GM12878 (cell line): ENCODE data around the gene AMMECR1. TPM values are rescaled to one million over a fixed set of nuclear protein-coding genes. Genes with fewer than 3 reads are reported as not detected.

Source experiments
- ATAC-seq: fragments of 200-7000 bp; cut with Tn5 transposase; 3 replicates; pipeline ENCODE4 v1.9.1; 2020; ENCODE audit warnings: mild to moderate bottlenecking, moderate library complexity
- BruUV-seq: library from RNA; stranded (reverse); fragments of 400-500 nt; replicated peaks from 2 replicates; lab custom pipeline; 2021; lab: Mats Ljungman, UMichigan
- CTCF ChIA-PET: fragments of 300-600 bp; sonication (Branson Sonifier 250); formaldehyde crosslinking; extraction: SDS; loops from one replicate; lab custom pipeline; 2021; ENCODE audit warnings: inconsistent platforms; lab: Yijun Ruan, JAX
- POLR2A ChIA-PET: fragments of 350-600 bp; formaldehyde crosslinking; extraction: SDS; loops from one replicate; lab custom pipeline; 2021; ENCODE audit warnings: inconsistent platforms; lab: Charles Lee
- RAD21 ChIA-PET: fragments of 300-600 bp; sonication (Branson Sonifier 250); formaldehyde crosslinking; loops from one replicate; lab custom pipeline; 2023; ENCODE audit warnings: antibody characterized with exemption; ENCODE audit not compliant: unreplicated experiment; lab: Charles Lee
- SMC1A ChIA-PET: fragments of 300-600 bp; sonication (Branson Sonifier 250); formaldehyde crosslinking; loops from one replicate; lab custom pipeline; 2023; ENCODE audit not compliant: unreplicated experiment, uncharacterized antibody; lab: Charles Lee
- DNase-seq: peaks from one replicate; pipeline ENCODE4 v3.0.0-alpha.2; 2011; ENCODE audit warnings: low read depth, low spot score
- FAIRE-seq: peaks from 3 replicates; lab custom pipeline; 2011; peaks lifted over from hg19 to GRCh38; lab: Jason Lieb, UNC
- H2AFZ ChIP-seq: 2 replicates; pipeline ENCODE4 v1.6.0; 2011; ENCODE audit warnings: low read depth, low read length, control low read depth; ENCODE audit not compliant: control insufficient read depth
- H3K27ac ChIP-seq: 2 replicates; pipeline ENCODE4 v1.5.1; 2011; ENCODE audit warnings: control low read depth; ENCODE audit not compliant: control insufficient read depth, insufficient read depth
- H3K27me3 ChIP-seq, 2 experiments: replicated peaks in 1 of 2; 2 replicates each; pipeline versions ENCODE4 v1.6.0 to v1.6.1; 2011; ENCODE audit warnings: low read length in 1 of 2; ENCODE audit not compliant: control insufficient read depth in 2 of 2, insufficient read depth in 2 of 2
- H3K36me3 ChIP-seq, 2 experiments: 2 replicates each; pipeline ENCODE4 v1.5.1; 2011; ENCODE audit warnings: low read length in 1 of 2; ENCODE audit not compliant: control insufficient read depth in 2 of 2, insufficient read depth in 2 of 2
- H3K4me1 ChIP-seq: 2 replicates; pipeline ENCODE4 v1.6.1; 2011; ENCODE audit warnings: mild to moderate bottlenecking, low read length, moderate library complexity, mixed read lengths; ENCODE audit not compliant: control insufficient read depth, insufficient read depth
- H3K4me2 ChIP-seq: 2 replicates; pipeline ENCODE4 v1.6.0; 2011; ENCODE audit warnings: control low read depth; ENCODE audit not compliant: control insufficient read depth, insufficient read depth
- H3K4me3 ChIP-seq: fragments of 200-600 bp; sonication (generic); 2 replicates; pipeline ENCODE4 v1.5.1; 2016
- H3K79me2 ChIP-seq: 2 replicates; pipeline ENCODE4 v1.6.0; 2011; ENCODE audit warnings: low read length; ENCODE audit not compliant: control insufficient read depth, insufficient read depth
- H3K9ac ChIP-seq: 2 replicates; pipeline ENCODE4 v1.8.0; 2011; ENCODE audit warnings: low read length, control low read depth, mixed read lengths; ENCODE audit not compliant: control insufficient read depth, insufficient read depth
- H3K9me3 ChIP-seq: replicated peaks from 3 replicates; pipeline ENCODE4 v1.5.1; 2011; ENCODE audit warnings: mild to moderate bottlenecking, low read length; ENCODE audit not compliant: control insufficient read depth, insufficient read depth
- H4K20me1 ChIP-seq: 2 replicates; pipeline ENCODE4 v1.6.0; 2011; ENCODE audit not compliant: control insufficient read depth, insufficient read depth
- EGR1 ChIP-seq, 2 experiments: IDR thresholded peaks; 1 replicate in 1 of 2; 2 replicates in 1 of 2; pipeline ENCODE4 v1.6.1; 2011 to 2012; ENCODE audit warnings: low read depth in 2 of 2, low read length in 2 of 2, borderline replicate concordance in 1 of 2, mild to moderate bottlenecking in 1 of 2, moderate library complexity in 1 of 2
- KAT2A ChIP-seq: conservative IDR thresholded peaks from 2 replicates; pipeline ENCODE4 v1.6.1; 2011; ENCODE audit warnings: low read depth, low read length; ENCODE audit not compliant: control insufficient read depth
- MYB ChIP-seq: fragments of 150-350 bp; IDR thresholded peaks from 2 replicates; pipeline ENCODE4 v1.6.1; 2014; ENCODE audit warnings: mild to moderate bottlenecking, low read depth, low read length, borderline replicate concordance
- NFYB ChIP-seq: IDR thresholded peaks from 2 replicates; pipeline ENCODE4 v1.6.1; 2011; ENCODE audit warnings: low read depth, mild to moderate bottlenecking, low read length, improper control_type of control experiment, moderate library complexity; ENCODE audit not compliant: insufficient read depth
- POLR2A ChIP-seq: IDR thresholded peaks from 2 replicates; pipeline ENCODE4 v1.6.1; 2011; ENCODE audit warnings: low read depth, mild to moderate bottlenecking, low read length
- RAD21 ChIP-seq: IDR thresholded peaks from 2 replicates; pipeline ENCODE4 v1.6.1; 2011; ENCODE audit warnings: mild to moderate bottlenecking, low read depth, low read length, moderate library complexity; ENCODE audit not compliant: insufficient read depth
- RBBP5 ChIP-seq: fragments of 200-600 bp; sonication (generic); conservative IDR thresholded peaks from 2 replicates; pipeline ENCODE4 v1.6.1; 2016
- RCOR1 ChIP-seq: conservative IDR thresholded peaks from 2 replicates; pipeline ENCODE4 v1.6.1; 2012; ENCODE audit warnings: low read depth, low read length, improper control_type of control experiment
- SUPT20H ChIP-seq: IDR thresholded peaks from 2 replicates; pipeline ENCODE4 v1.6.1; 2011; ENCODE audit warnings: low read depth, mild to moderate bottlenecking, low read length, moderate library complexity, borderline replicate concordance; ENCODE audit not compliant: control insufficient read depth
- TCF12 ChIP-seq: IDR thresholded peaks from 2 replicates; pipeline ENCODE4 v1.6.1; 2011; ENCODE audit warnings: low read depth, mild to moderate bottlenecking, low read length
- WGBS: methylation state at CpG from one replicate; pipeline ENCODE4 v1.1.6; 2016; ENCODE audit warnings: low lambda C conversion rate; ENCODE audit not compliant: insufficient replicate concordance, insufficient coverage; ENCODE audit errors: missing lambda C conversion rate; 5-methylcytosine and 5-hydroxymethylcytosine counted together
- in situ Hi-C: fragments of 300-500 bp; cut with MboI; formaldehyde crosslinking; loops from 9 replicates; pipeline ENCODE4 v1.14.3; 2018; ENCODE audit warnings: mixed read lengths
- intact Hi-C: fragments of 100-400 bp; cut with micrococcal nuclease; formaldehyde crosslinking; loops from one replicate; pipeline ENCODE4 v1.14.2; 2022; ENCODE audit not compliant: unreplicated experiment
- polyA plus RNA-seq, 11 experiments: library from polyadenylated mRNA; depleted of rRNA in 4 of 11; unstranded in 6 of 11; stranded (reverse) in 5 of 11; fragments of >200 nt; fragmentation: Nextera tagmentation in 4 of 11; fragmentation: Illumina TruSeq in 1 of 11; extraction: Ambion mirVana in 4 of 11; extraction: Trizol in 1 of 11; gene quantifications; 1 replicate in 1 of 11; 2 replicates in 10 of 11; pipeline versions ENCODE4 v1.2.1 to v1.2.3, GENCODE V29; 2011 to 2016; ENCODE audit warnings: inconsistent platforms in 2 of 11, missing spikeins in 2 of 11, low read depth in 1 of 11
- total RNA-seq, 4 experiments: library from RNA; depleted of rRNA in 3 of 4; stranded (reverse); fragments of >200 nt in 3 of 4; fragmentation: Illumina TruSeq in 1 of 4; extraction: Trizol in 1 of 4; gene quantifications; 2 replicates each; pipeline versions ENCODE4 v1.2.1 to v1.2.3, GENCODE V29; 2013 to 2021
- TF ChIP-seq, protein P1 (sequence below): IDR thresholded peaks from 2 replicates; pipeline ENCODE4 v1.6.1; 2012; ENCODE audit warnings: improper control_type of control experiment, low read depth, low read length; ENCODE audit not compliant: insufficient replicate concordance
- TF ChIP-seq, protein P2 (sequence below): IDR thresholded peaks from 2 replicates; pipeline ENCODE4 v1.6.1; 2011; ENCODE audit warnings: low read depth, low read length, improper control_type of control experiment, borderline replicate concordance
- TF ChIP-seq, protein P3 (sequence below): IDR thresholded peaks from 2 replicates; pipeline ENCODE4 v1.6.1; 2011; ENCODE audit warnings: low read depth, mild to moderate bottlenecking, low read length, moderate library complexity, borderline replicate concordance; ENCODE audit errors: extremely low read depth
- TF ChIP-seq, protein P4 (sequence below): IDR thresholded peaks from 2 replicates; pipeline ENCODE4 v1.6.1; 2012; ENCODE audit warnings: low read depth, low read length, improper control_type of control experiment

AMMECR1 gene
- total and polyA plus RNA-seq, 10 of the 15 experiments (the other 5 are each of a cell fraction or from before 2014, with no cell fraction given), result 4.9 to 25.6 (median 10.7) TPM

DNA sequence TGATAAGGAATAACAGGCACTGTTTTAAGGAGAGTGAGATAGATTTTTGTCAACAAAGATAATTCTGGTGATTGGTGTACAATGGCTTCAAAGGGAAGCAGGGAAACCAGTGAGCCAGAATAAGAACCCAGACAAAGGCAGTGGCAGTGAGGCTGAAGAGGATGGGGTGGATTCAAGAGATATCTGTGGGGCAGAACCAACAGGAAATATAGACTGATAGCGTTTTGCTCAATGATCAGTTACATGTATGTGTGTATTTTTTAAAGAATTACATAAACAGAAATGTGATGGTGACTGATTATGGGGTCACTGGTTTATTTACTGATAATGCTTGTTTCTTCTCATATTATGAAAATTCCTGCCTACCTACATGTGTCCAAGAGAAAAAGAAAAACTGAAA is 66.4 kb downstream of the AMMECR1 start:
- no peak for ATAC-seq
- Histone ChIP-seq H2AFZ (no peak overlapping the region), H4K20me1 (no peaks in the 10 kb centered on the region), H3K36me3 (no peaks in the 10 kb centered on the region), H3K4me1 (no peaks in the 10 kb centered on the region), H3K79me2 (no peaks in the 10 kb centered on the region), H3K9ac (no peak overlapping the region), H3K9me3 (no peaks in the 10 kb centered on the region), H3K27ac (no peak overlapping the region), H3K4me3 (no peak overlapping the region), H3K27me3 (no peaks in the 10 kb centered on the region), H3K4me2 (no peak overlapping the region)
- in situ Hi-C loops, result no loop called here
- intact Hi-C loops, result no loop called here
- FAIRE-seq, result no peak
- SMC1A ChIA-PET, result no interaction called here
- CTCF ChIA-PET, result no interaction called here
- DNase-seq, result no peak
- 73% methylated on average over 1 of the region's 1 CpG for WGBS
- RAD21 ChIA-PET, result no interaction called here
- no TSS peak for BruUV-seq
- POLR2A ChIA-PET, result no interaction called here
- TF ChIP-seq, protein P1, sequence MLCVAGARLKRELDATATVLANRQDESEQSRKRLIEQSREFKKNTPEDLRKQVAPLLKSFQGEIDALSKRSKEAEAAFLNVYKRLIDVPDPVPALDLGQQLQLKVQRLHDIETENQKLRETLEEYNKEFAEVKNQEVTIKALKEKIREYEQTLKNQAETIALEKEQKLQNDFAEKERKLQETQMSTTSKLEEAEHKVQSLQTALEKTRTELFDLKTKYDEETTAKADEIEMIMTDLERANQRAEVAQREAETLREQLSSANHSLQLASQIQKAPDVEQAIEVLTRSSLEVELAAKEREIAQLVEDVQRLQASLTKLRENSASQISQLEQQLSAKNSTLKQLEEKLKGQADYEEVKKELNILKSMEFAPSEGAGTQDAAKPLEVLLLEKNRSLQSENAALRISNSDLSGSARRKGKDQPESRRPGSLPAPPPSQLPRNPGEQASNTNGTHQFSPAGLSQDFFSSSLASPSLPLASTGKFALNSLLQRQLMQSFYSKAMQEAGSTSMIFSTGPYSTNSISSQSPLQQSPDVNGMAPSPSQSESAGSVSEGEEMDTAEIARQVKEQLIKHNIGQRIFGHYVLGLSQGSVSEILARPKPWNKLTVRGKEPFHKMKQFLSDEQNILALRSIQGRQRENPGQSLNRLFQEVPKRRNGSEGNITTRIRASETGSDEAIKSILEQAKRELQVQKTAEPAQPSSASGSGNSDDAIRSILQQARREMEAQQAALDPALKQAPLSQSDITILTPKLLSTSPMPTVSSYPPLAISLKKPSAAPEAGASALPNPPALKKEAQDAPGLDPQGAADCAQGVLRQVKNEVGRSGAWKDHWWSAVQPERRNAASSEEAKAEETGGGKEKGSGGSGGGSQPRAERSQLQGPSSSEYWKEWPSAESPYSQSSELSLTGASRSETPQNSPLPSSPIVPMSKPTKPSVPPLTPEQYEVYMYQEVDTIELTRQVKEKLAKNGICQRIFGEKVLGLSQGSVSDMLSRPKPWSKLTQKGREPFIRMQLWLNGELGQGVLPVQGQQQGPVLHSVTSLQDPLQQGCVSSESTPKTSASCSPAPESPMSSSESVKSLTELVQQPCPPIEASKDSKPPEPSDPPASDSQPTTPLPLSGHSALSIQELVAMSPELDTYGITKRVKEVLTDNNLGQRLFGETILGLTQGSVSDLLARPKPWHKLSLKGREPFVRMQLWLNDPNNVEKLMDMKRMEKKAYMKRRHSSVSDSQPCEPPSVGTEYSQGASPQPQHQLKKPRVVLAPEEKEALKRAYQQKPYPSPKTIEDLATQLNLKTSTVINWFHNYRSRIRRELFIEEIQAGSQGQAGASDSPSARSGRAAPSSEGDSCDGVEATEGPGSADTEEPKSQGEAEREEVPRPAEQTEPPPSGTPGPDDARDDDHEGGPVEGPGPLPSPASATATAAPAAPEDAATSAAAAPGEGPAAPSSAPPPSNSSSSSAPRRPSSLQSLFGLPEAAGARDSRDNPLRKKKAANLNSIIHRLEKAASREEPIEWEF, result no peak
- TF ChIP-seq EGR1 (IDR thresholded peaks at IDR 0.05; ENCODE audit: borderline replicate concordance in 1 of 2, low read depth in 2 of 2, low read length in 2 of 2) (no peak), MYB (no peak), RBBP5 (no peak), RCOR1 (no peak), SUPT20H (no peak), POLR2A (no peak), TCF12 (no peak), KAT2A (no peak), RAD21 (no peak), NFYB (no peak)
- TF ChIP-seq, protein P2, sequence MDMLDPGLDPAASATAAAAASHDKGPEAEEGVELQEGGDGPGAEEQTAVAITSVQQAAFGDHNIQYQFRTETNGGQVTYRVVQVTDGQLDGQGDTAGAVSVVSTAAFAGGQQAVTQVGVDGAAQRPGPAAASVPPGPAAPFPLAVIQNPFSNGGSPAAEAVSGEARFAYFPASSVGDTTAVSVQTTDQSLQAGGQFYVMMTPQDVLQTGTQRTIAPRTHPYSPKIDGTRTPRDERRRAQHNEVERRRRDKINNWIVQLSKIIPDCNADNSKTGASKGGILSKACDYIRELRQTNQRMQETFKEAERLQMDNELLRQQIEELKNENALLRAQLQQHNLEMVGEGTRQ, result no peak
- TF ChIP-seq, protein P3, sequence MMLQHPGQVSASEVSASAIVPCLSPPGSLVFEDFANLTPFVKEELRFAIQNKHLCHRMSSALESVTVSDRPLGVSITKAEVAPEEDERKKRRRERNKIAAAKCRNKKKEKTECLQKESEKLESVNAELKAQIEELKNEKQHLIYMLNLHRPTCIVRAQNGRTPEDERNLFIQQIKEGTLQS, result no peak
- TF ChIP-seq, protein P4, sequence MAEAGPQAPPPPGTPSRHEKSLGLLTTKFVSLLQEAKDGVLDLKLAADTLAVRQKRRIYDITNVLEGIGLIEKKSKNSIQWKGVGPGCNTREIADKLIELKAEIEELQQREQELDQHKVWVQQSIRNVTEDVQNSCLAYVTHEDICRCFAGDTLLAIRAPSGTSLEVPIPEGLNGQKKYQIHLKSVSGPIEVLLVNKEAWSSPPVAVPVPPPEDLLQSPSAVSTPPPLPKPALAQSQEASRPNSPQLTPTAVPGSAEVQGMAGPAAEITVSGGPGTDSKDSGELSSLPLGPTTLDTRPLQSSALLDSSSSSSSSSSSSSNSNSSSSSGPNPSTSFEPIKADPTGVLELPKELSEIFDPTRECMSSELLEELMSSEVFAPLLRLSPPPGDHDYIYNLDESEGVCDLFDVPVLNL, result no peak
